Measurements from ENCODE around the gene DCAF11. TPM values are rescaled to one million over a fixed set of nuclear protein-coding genes. Genes with fewer than 3 reads are reported as not detected.
A peak's percentile ranks its signal among the peaks of the same experiment; 100 is the strongest.

DCAF11 gene
- total and polyA plus RNA-seq, 2 of the 8 experiments (the other 6 are each of a cell fraction or from before 2014, with no cell fraction given), result 60.4 to 63.6 TPM

DNA sequence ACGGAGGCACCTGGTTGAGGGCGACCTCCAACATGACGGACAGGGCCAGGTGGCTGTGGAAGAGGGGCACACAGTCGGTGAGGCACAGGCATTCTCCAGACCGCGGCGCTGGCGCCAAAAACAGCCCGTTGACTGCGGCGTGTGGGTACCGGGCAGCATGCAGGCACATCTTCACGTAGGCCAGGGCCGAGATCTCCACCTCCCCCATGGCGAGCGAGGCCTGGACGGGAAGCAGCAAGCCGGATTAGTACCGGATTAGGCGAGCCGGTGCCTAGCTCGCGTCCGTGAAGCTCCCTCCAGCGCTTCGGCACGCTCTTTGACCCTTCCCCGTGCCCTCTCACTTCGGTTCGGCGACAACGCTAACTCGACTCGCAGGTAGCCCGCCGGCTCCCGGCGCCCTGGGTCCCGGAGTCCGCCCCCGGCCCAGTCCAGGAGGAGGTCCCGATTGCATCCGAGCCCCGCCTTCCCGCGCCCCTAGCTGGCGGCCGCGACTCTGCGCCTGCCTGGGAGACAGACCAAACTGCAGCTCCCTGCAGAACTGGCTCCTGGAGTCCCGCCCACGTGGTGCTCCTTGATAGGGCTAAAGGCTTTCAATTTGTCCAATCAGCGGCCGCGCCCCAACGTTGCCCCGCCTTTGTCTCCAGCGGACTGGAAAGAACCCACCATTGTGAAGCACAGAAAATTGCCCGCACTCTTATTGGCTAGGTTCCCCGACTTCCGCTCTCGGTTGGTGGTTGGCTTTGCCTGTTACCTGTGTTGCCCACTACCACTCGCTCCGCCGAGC lies 26.7 kb downstream of the DCAF11 start, which contains the start of gene EMC9 (continued):
- TF ChIP-seq BCL11A (IDR thresholded peaks at IDR 0.05; ENCODE audit: low read depth in 2 of 2, low read length in 2 of 2) (no peak), BACH1 (IDR thresholded peaks at IDR 0.05; ENCODE audit: low read length) (no peak), SP4 (IDR thresholded peaks at IDR 0.05; ENCODE audit: low read length) (peak; percentile 74; the same call in 1 of the 2 replicates), SRF (IDR thresholded peaks at IDR 0.05; ENCODE audit: low read depth, low read length) (peak; percentile 36; the same call in 1 of the 2 replicates), KDM4A (IDR thresholded peaks at IDR 0.05; ENCODE audit: low read depth, low read length, severe bottlenecking) (peak; percentile 50), RBBP5 (IDR thresholded peaks at IDR 0.05; ENCODE audit: borderline replicate concordance, low read depth, low read length) (peak; percentile 54; the same call in 1 of the 2 replicates), RAD21 (IDR thresholded peaks at IDR 0.05 in 1 of 2, conservative IDR thresholded peaks at IDR 0.05 in 1 of 2; ENCODE audit: low read depth in 2 of 2, low read length in 2 of 2) (no peak), TAF7 (optimal IDR thresholded peaks at IDR 0.05; ENCODE audit: borderline replicate concordance, low read depth, low read length) (peak; percentile 55), CHD2 (IDR thresholded peaks at IDR 0.05; ENCODE audit: low read length) (peak; percentile 72)
- TF ChIP-seq, protein P1, sequence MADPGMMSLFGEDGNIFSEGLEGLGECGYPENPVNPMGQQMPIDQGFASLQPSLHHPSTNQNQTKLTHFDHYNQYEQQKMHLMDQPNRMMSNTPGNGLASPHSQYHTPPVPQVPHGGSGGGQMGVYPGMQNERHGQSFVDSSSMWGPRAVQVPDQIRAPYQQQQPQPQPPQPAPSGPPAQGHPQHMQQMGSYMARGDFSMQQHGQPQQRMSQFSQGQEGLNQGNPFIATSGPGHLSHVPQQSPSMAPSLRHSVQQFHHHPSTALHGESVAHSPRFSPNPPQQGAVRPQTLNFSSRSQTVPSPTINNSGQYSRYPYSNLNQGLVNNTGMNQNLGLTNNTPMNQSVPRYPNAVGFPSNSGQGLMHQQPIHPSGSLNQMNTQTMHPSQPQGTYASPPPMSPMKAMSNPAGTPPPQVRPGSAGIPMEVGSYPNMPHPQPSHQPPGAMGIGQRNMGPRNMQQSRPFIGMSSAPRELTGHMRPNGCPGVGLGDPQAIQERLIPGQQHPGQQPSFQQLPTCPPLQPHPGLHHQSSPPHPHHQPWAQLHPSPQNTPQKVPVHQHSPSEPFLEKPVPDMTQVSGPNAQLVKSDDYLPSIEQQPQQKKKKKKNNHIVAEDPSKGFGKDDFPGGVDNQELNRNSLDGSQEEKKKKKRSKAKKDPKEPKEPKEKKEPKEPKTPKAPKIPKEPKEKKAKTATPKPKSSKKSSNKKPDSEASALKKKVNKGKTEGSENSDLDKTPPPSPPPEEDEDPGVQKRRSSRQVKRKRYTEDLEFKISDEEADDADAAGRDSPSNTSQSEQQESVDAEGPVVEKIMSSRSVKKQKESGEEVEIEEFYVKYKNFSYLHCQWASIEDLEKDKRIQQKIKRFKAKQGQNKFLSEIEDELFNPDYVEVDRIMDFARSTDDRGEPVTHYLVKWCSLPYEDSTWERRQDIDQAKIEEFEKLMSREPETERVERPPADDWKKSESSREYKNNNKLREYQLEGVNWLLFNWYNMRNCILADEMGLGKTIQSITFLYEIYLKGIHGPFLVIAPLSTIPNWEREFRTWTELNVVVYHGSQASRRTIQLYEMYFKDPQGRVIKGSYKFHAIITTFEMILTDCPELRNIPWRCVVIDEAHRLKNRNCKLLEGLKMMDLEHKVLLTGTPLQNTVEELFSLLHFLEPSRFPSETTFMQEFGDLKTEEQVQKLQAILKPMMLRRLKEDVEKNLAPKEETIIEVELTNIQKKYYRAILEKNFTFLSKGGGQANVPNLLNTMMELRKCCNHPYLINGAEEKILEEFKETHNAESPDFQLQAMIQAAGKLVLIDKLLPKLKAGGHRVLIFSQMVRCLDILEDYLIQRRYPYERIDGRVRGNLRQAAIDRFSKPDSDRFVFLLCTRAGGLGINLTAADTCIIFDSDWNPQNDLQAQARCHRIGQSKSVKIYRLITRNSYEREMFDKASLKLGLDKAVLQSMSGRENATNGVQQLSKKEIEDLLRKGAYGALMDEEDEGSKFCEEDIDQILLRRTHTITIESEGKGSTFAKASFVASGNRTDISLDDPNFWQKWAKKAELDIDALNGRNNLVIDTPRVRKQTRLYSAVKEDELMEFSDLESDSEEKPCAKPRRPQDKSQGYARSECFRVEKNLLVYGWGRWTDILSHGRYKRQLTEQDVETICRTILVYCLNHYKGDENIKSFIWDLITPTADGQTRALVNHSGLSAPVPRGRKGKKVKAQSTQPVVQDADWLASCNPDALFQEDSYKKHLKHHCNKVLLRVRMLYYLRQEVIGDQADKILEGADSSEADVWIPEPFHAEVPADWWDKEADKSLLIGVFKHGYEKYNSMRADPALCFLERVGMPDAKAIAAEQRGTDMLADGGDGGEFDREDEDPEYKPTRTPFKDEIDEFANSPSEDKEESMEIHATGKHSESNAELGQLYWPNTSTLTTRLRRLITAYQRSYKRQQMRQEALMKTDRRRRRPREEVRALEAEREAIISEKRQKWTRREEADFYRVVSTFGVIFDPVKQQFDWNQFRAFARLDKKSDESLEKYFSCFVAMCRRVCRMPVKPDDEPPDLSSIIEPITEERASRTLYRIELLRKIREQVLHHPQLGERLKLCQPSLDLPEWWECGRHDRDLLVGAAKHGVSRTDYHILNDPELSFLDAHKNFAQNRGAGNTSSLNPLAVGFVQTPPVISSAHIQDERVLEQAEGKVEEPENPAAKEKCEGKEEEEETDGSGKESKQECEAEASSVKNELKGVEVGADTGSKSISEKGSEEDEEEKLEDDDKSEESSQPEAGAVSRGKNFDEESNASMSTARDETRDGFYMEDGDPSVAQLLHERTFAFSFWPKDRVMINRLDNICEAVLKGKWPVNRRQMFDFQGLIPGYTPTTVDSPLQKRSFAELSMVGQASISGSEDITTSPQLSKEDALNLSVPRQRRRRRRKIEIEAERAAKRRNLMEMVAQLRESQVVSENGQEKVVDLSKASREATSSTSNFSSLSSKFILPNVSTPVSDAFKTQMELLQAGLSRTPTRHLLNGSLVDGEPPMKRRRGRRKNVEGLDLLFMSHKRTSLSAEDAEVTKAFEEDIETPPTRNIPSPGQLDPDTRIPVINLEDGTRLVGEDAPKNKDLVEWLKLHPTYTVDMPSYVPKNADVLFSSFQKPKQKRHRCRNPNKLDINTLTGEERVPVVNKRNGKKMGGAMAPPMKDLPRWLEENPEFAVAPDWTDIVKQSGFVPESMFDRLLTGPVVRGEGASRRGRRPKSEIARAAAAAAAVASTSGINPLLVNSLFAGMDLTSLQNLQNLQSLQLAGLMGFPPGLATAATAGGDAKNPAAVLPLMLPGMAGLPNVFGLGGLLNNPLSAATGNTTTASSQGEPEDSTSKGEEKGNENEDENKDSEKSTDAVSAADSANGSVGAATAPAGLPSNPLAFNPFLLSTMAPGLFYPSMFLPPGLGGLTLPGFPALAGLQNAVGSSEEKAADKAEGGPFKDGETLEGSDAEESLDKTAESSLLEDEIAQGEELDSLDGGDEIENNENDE (IDR thresholded peaks at IDR 0.05; ENCODE audit: insufficient replicate concordance, low read length), result no peak

Measured in H1 (cell line).